Medulla oblongata (tissue), 1 donor: ENCODE data around the gene SH3RF3.
"Not testable (repeated sequence)": the region's sequence is repeated elsewhere in the genome, so short reads cannot be mapped to it uniquely, and the experiment has no call there.

ENCODE experiments used
- DNase-seq: peaks from one replicate; pipeline ENCODE4 v3.0.0-alpha.2; 2015; ENCODE audit errors: extremely low spot score

SH3RF3 gene

DNA sequence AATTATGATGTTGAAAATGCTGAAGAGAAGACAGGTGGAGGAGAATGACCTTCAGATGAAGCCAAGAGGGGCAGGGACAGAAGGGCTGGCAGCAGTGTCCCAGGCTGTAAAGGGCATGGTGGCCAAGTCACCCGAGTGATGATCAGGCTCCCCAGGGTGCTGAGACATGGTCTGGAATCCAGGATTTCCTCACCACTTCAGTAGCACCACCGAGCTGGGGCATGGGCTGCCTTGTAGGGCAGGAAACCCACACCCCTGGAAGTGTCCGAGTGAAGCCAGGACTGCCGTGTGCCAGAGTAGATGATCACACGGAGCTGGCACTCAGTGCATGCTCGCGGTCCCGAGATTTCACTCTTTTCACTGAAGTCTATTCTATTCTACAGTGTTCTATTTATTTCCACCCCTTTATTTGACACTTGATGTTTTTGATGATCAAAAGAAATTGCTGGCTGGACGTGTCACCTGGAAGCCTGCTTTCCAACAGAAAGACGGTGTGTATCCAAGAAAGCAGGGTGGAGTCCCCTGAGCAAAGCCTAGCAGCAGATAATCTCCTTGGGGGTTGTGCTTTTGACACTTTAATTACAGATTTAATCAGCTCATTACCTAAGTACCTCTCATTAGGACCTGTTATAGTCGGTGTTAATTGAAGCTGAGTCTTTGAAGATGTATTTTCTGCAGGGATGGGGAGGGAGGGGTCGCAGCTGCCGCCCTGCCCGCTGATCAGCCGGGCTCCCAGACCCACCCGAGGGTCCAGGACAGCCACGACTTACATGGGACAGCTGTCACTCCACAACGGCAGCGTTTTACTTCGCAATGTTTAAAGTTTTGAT is 392.4 kb downstream of the SH3RF3 start:
- DNase-seq: no peak

DNA sequence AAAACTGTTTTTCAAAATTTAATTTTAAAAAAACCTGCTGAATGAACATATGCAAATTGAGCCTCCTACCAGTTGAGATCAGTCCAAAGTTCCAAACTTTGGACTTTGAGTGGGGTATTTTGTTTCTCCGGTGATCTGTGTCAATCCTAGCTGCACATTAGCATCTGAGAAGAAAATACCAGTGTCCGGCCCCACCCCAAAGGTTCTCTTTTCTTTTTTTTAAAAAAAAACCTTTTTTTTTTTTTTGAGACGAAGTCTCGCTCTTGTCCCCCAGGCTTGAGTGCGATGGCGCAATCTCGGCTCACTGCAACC is 393.0 kb downstream of the SH3RF3 start:
- no peak for DNase-seq

DNA sequence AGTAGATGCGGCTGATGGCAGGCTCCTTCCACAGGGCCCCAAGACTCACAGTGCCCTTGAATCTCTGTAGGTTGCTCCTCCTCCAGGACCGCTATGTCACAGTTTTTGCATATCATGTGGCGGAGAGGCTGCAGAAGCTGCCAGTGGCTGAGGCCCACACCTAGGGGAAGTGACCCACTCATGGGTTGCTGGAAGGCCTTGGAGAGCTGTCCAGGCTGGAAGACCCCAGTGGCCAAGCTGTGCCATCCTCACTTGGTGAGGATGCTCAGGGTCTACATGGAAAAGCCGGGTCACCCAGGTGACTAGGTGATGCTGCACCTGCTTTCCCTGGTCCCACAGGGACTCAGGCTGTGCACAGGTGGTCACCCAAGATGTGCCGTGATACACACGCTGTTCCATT is 394.1 kb downstream of the SH3RF3 start:
- no peak for DNase-seq

DNA sequence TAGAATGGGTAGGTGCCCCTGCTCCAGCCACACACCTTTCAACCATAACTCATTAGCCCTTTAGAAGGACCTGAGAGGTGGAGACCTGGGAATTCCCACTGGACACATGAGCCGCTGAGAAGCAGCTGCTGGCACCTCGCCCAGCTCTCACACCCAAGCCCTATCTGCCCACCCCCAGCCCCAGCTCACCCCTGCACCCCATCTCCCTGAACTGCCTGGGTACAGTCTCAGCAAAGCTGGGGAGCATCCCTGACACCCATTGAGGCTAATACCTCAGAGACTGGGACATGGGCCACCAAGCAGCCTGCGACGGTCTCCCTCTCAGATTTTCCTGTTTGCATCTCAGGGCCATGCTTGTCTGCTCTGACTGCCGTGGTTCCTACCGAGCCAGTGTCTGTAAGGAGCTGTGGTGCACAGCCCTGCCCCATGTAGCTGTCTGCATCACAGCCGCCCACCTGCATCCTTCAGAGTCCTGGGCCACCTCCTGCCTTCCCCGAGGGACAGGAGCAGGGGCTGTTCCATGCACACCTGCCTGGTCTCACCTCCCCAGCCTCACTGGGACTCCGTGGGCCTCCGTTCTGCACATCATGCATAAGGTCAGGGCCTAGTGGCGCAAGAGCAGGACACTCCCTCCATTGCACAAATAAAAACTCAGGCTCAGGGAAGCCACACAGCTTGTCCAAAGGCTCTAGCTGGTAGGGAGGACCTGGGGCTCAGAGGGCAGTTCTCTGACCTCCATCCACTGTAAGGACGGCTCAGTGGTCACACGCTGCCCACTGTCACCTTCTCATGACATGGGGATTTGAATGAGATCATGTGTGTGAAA is 394.7 kb downstream of the SH3RF3 start:
- no peak for DNase-seq

DNA sequence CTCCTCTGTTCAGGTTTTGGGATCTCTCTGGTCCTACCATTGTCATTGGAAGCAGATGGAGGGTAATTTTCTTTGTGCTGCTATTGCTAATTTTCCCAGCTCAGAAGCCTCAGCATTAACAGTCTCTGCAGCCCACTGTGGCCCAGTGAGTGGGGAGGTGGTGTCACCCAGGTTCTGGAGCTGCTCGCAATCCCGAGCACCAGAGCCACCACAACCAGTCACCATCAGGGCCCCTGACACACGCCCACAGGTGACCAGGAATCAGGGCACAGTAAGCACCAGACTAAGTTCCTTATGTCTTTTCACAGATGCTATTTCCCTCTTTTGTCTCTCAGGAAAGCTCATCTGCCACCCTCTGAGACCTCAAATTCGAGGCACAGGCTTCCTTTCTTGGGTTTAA is 396.8 kb downstream of the SH3RF3 start:
- no peak for DNase-seq

DNA sequence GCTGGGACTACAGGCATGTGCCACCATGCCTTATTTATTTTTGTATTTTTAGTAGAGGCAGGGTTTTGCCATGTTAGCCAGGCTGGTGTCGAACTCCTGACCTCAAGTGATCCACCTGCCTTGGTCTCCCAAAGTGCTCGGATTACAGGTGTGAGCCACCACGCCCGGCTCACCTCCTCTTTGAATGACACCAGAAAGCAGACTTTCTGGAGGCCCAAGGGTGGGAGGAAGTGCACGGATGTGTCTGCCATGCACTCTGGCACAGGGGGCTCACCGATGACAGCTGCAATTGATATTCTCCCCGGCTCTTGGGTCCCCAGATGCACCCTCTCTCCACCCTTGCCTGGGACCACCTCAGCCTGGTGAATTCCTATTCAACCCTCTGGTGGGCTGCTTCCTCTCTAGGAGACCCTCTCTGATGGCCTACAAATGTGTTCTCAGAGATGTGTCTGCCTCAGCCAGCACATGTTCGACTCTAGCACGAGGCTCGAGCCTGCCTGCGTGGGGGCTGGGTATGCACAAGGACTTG is 397.5 kb downstream of the SH3RF3 start:
- no peak for DNase-seq

DNA sequence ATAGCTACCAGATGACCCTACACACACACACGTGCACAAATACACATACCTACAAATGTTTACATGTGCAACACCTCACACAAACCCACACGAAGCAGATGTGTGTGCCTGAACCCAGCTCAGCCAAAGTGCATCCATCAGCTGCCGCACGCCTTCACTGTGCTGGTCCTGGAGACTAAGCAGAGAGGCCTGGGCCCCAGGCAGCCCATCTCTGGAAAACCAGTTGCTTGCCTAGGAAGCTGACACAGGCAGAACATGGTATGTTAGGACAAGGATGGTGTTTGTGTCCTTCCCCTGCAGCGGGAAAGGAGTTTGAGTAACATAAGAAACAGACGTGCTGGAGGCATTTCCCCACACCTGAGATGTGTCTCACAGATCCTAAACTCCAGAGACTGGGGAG is 398.1 kb downstream of the SH3RF3 start:
- no peak for DNase-seq

DNA sequence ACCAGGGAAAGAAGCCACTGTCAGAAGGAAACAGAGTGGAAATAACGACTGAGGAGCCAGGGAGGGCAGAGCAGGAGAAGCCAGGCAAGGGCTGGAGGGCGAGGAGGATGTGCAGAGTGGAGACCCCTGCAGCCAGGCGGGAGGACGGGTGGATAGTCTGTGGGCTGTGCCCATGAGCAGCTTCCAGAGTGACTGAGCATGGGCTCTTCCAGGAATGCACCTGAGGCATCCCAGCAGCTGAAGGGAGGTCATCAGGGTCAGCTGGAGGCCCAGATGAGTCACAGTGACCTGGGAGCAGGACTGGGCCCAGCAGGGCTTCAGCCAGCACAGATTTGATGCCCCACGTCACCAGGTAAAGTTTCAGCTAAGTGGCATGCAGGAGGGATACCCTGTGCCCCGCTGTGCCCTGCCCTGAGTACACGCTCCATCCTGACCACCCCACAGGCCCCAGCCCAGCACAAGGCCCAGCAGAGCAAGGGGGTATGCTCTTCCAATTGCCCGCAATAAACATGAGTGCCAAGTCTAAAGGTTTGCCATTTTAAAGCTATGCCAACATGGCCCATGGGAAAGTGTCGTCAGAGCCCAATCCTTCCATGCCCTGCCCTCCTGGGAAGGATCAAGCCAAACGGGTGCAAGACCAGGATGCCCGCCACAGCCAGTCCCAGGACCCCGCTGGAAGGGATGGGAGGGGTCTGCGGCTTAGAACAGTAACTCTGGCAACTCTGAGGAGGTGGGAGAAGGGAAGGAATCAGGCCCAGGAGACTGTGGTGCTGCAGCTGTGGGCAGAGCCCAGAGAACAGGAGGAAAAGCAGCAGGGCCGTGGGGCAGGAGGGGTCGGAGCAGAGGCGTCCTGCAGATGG is 399.1 kb downstream of the SH3RF3 start:
- no peak for DNase-seq

DNA sequence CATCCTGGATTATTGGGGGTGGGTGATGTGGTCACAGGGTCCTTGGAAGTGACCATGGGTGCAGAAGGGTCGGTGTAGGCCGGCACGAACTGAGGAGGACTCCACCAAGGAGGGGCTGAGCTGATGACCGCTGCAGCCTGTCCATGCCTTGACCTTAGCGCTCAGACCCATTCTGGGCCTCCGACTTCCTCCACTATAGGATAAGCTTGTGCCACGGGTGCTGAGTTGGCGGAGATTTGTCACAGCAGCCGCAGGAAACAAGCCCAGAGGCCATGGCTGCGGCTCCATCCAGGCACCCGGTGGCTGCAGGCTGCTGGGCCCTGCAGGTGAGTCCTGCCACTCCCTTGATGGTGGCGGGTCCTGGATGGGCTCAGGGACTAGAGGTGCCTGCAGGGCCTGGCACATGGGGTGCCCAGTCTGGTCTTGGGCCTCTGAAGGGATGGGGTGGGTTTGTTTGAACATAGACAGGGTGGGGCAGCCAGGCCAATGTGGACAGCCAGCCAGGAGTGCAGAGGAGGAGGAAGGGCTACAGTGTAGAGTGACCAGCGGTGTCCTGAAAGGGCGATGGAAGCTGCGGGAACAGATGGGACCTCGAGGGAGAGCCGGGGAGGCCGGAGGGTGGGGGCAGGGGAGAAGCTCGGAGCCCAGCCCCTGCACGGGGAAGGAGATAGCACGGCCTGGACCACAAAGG is 400.0 kb downstream of the SH3RF3 start:
- no peak for DNase-seq

DNA sequence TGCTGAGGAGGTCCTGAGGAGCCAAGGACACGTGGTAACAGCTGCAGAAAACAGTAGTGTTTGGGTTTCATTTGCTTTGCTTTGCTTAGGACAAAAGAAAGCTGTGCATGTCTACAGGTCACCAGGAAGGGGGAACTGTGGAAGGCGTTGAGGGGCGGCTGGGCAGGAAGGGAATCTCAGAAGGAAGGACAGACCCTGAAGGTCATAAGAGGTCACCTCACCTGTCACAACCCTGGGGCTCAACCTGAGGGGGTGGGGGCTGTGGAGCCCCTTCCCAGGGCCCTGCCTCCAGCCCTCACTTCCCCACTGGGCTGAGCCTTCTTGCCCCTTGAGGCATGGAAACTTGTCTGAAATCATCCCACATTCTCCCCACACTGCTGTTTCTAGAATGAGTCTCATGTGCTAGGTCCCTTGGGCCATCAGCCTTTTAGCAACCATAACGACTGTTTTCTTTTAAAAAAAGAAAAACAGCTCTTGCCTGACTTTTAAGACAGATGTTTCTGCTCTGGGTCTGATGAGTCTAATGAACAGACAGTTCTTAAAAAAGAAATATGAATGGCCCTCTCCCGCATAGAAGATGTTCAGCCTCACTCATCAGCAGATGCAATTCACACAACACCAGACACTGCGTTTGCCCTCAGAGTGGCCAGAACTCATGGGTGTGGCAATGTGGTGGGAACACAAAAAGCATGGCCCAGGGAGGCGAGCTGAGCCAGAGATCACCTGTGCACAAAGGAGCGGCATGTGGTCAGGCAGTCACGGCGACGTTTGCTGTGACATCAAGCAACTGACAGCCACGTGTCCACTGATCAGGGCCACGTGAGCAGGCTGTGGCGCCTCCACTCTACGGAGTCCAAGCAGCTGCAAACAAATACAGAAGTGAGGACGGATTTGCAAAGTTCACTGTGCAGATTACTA is 400.8 kb downstream of the SH3RF3 start:
- no peak for DNase-seq

DNA sequence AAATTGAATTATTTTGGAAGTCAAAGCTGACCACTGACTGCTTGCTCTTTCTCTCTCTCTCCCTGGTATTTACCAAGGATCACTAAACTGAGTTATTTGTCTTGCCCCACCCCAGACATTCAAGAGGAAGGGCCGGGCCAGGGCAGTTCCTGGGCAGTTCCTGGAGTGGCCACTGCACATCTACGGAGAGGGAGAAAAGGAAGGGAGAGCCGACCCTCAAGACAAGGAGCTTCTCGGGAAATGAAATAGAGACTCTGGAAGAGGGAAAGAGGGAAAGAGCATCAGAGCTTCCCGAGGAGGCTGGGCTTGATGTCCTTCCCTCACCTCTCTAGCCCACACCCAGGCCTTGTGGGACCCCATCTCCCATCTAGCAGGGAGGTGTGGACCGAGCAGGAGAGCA is 401.7 kb downstream of the SH3RF3 start:
- no peak for DNase-seq

DNA sequence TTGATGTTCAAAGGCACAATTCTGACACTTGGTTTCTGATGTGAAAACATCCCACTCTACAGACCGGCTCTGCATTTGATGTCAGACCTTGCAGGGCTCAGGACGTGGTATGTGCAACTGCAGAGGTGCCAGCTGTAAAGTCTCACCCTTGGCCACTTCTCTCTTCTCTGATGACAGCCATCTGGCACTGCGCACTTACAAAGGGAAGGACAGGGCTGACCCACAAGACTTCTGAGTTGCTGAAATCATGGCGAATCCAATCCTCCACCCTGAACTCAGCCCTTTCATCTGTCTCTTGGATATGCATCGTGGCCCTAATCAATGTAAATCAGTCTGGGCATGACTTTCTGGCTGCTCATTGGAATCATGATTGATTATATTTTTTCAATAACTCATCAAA is 402.2 kb downstream of the SH3RF3 start:
- no peak for DNase-seq

DNA sequence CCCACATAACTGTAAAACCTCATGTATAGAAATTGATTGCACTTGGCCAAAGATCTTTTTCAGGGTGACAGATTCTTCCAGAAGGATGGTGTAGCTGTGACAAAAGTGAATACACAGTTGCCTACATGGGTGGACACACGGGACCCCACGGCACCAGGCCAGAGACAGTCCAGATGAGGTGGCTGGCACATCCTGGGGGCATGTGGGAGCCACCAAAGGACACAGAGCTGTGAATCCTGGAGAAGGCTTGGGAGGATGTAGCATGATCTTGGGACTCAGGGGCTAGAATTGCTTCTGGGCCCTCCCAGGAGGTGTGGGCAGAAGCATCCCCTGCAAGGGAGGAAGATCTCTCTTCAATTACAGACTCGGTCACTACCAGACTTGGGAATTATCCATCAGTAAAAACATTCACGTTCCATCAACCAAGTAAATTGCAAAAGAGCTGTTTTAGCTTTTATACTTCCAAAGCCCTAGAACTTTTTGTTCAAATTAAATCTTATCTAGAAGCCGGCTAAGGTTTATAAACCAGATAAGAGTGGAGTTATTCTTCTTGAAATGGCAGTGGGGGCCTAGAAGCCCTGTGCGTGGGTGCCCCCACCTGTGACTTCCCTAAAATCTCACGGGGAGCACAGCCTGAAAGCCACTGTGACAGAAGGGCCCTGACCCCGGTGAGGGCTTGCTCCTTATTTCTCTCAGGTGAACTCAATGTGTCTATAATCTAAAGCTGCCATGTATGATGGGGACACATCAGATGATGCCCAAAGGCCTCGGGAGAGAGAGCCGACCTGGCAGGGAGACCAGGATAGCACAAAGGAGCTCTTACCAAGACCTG is 403.1 kb downstream of the SH3RF3 start:
- no peak for DNase-seq

DNA sequence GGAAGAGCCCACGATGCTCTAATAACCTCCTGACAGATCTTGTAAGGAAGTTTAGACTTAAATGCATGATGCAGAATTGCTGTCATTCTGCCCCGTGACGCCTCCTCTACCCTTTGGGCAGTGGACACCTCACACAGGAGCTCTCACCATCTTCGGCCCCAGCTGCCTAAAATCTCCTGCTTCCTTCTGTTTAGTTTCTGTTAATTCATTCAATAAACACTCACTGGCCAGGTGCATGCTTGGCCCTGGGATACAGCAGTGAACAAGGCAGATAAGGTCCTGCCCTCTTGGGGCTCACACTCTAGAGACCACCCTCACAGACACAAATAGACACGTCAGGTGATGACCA is 403.7 kb downstream of the SH3RF3 start:
- no peak for DNase-seq

DNA sequence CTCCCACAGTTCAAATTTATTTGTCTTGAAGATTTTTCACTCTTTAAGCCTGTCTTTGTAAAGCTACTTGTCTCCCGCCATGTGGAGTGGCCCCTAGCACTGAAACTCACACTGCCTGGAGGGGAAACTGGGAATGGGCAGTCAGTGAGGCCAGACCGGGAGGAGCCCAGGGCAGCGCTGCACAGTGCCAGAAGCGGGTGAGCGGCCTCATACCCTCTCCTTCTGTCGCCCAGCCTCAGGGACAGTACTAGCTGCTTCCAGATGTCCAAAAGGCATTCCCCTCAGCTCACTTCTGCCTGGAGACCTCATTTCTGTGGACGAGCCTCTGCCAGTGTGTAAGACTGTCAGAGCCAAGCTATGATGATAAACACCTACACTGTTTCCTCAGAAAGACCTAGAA is 404.8 kb downstream of the SH3RF3 start:
- DNase-seq: no peak

DNA sequence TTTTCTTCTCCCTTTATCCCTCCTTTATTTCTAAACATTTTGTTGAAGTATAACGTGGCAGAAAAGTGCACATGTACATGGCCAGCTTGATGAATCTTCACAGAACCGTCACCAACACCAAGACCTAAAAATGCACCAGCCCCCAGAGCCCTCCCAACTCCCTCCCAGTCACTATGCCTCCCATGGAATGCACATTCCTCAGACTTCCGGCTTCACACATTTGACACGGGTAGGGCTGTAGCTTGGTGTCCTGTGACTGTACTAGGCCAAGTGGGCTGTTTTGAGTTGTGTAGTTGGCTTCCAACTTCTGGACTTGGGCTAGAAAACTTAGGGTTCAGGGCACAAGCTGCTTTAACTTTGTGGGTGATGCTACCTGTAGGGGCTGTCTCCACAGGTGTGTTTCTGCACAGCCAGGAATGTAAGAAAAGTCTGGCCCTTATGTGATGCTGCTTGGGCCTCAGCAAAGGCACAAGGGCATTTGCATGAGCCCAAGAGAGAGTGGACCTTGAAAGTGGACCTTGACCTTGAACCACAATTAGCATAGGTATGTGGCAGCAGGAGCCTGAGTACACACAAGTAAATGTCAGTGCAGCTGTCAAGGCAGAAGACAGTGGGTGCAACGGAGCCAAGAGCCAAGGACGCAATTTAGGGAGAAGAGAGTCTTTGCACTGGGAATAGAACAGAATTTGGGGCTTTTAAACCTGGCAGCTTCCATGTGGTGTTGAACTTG is 406.4 kb downstream of the SH3RF3 start:
- DNase-seq: no peak

DNA sequence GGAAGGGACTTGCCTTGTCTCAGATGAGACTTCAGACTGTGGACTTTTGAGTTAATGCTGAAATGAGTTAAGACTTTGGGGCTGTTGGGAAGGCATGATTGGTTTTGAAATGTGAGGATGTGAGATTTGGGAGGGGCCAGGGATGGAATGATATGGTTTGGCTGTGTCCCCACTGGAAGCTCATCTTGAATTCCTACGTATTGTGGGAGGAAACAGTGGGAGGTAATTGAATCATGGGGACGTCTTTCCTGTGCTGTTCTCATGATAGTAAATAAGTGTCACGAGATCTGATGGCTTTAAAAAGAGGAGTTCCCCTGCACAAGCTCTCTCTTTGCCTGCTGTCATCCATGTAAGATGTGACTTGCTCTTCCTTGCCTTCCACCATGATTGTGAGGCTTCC is 407.6 kb downstream of the SH3RF3 start:
- DNase-seq: not testable (repeated sequence)

DNA sequence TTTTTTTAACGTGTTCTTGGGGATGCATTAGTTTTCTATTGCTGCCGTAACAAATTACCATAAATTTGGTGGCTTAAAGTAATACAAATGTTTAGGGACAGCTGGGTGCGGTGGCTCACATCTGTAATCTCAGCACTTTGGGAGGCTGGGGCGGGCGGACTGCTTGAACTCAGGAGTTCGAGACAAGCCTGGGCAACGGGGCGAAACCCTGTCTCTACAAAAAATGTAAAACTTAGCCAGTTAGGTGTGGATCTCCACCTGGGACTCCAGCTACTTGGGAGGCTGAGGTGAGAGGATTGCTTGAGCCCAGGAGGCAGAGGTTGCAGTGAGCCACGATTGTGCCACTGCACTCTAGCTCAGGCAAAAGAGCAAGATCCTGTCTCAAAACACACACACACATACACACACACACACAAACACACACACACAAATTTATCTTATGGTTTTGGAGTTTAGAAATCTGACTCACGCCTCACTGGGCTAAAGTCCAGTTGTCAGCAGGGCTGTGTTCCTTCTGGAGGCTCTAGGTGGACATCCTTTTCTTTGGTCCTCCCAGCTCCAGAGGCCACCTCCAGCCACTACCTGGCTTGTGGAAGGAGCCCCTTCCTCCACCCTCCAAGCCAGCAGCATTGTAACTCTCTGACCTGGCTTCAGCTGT is 408.7 kb downstream of the SH3RF3 start:
- DNase-seq: no peak
